Measurements from ENCODE around the gene EHMT1. TPM values are rescaled to one million over a fixed set of nuclear protein-coding genes. Genes with fewer than 3 reads are reported as not detected.

Gene EHMT1
- total and polyA plus RNA-seq, 2 donors from 2014 or later = 15.8 to 92.9 TPM

DNA sequence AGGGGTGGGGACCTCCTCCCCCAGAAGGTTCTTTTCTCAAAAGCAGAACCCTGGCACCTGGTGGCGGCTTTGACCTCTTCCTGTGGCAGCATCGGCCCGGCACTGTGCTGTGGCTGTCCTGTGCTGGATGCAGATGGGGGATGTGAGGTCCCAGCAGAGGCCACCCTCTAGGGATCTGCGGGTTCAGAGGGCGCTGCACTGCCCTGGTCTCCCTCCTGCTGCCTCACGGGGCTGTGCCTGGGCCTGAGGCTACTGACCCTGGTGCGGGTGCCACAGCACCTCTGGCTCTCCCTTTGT lies 182.2 kb downstream of the EHMT1 start:
- Histone ChIP-seq H3K27ac (ENCODE audit: low read depth in 2 of 2, low read length in 2 of 2) (no peak overlapping the region), H3K4me3 (ENCODE audit: low read length in 3 of 3) (no peak overlapping the region), H3K9ac (ENCODE audit: low read length in 3 of 3) (no peak overlapping the region), H3K4me1 (ENCODE audit: control insufficient read depth in 2 of 3, insufficient read depth in 2 of 3, low read depth in 1 of 3, low read length in 3 of 3) (no peaks in the 10 kb centered on the region), H3K36me3 (ENCODE audit: control insufficient read depth in 2 of 3, insufficient read depth in 3 of 3, low read length in 3 of 3) (peaks cover 3 to 17% (median 9%) of the 10 kb centered on the region in 3 donors), H3K9me3 (ENCODE audit: control insufficient read depth in 2 of 3, insufficient read depth in 1 of 3, low read length in 3 of 3) (no peaks in the 10 kb centered on the region), H3K27me3 (ENCODE audit: control insufficient read depth, insufficient read depth, low read length) (no peaks in the 10 kb centered on the region)
- TF ChIP-seq CTCF (IDR thresholded peaks at IDR 0.05; ENCODE audit: borderline replicate concordance, extremely low read depth, insufficient read depth) = no peak
- DNase-seq (peak in 1 of 5 donors; percentile 67), FAIRE-seq (no peak)
- intact Hi-C loops (cut with DNase I) = no loop called here

DNA sequence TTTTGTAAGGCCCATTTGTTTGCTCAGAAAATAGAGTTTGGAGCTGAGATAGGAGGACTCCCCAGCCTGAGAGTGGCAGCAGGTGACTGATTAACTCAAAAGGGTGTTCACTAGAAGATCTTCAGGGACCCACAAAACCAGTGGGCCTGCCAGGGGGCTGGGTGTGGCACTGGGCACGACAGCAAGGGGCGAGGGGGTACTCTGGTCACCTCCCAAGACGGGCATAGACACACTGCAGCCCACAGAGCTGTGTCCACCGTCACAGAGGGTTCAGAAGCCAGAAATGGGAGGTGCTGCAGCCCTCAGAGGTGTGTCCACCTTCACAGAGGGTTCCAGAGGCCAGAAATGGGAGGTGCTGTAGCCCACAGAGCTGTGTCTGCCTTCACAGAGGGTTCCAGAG lies 183.2 kb downstream of the EHMT1 start:
- no peaks in the 10 kb centered on the region for H3K9me3 ChIP-seq (ENCODE audit: control insufficient read depth in 2 of 3, insufficient read depth in 1 of 3, low read length in 3 of 3)
- H3K4me1 ChIP-seq (ENCODE audit: control insufficient read depth in 2 of 3, insufficient read depth in 2 of 3, low read depth in 1 of 3, low read length in 3 of 3) = no peaks in the 10 kb centered on the region
- no peaks in the 10 kb centered on the region for H3K27me3 ChIP-seq (ENCODE audit: control insufficient read depth, insufficient read depth, low read length)
- H3K9ac ChIP-seq (ENCODE audit: low read length in 3 of 3) = no peak overlapping the region
- DNase-seq = peak in 1 of 5 donors; percentile 36
- no peak for TF ChIP-seq CTCF (IDR thresholded peaks at IDR 0.05; ENCODE audit: borderline replicate concordance, extremely low read depth, insufficient read depth)
- no peak for FAIRE-seq
- peaks cover 3 to 16% (median 9%) of the 10 kb centered on the region in 3 donors for H3K36me3 ChIP-seq (ENCODE audit: control insufficient read depth in 2 of 3, insufficient read depth in 3 of 3, low read length in 3 of 3)
- intact Hi-C loops (cut with DNase I) = no loop called here
- H3K4me3 ChIP-seq (ENCODE audit: low read length in 3 of 3) = no peak overlapping the region
- no peak overlapping the region for H3K27ac ChIP-seq (ENCODE audit: low read depth in 2 of 2, low read length in 2 of 2)

DNA sequence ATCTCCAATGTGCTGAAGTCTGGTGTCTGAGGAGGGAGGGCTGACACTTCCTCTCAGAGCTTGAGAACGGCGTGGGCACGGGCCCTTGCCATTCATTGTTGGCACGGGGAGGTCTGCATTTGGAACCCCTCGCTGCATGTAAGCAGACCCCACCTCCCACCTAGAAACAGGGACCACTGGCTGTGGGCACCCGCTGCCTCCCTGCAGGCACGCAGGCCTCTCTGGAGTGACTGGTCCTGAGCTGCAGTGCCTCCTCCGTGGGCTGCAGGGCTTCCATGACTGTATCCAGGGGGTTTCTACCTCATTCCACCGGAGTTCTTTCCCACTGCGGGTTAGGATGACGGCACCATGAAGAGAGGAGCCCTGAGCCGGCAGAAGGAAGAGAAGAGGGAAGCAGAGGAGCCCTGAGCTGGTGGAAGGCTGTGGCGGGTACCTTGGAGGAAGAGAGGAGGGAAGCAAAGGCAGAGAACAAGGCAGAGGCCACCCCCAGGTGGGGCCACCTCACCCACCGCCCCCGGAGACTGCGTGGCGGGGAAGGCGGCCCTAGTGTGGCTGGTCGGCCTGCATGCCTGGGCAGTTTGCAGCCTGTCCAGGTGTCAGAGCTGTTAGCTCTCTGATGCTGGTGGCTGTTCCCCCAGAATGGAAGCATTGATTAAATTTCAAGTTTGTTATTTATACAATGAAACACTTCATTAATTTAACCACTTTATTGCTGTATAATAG lies 183.9 kb downstream of the EHMT1 start:
- TF ChIP-seq CTCF (IDR thresholded peaks at IDR 0.05; ENCODE audit: borderline replicate concordance, extremely low read depth, insufficient read depth) = no peak
- no peaks in the 10 kb centered on the region for H3K27me3 ChIP-seq (ENCODE audit: control insufficient read depth, insufficient read depth, low read length)
- H3K4me1 ChIP-seq (ENCODE audit: control insufficient read depth in 2 of 3, insufficient read depth in 2 of 3, low read depth in 1 of 3, low read length in 3 of 3) = no peaks in the 10 kb centered on the region
- no peak overlapping the region for H3K4me3 ChIP-seq (ENCODE audit: low read length in 3 of 3)
- intact Hi-C loops (cut with DNase I) = no loop called here
- FAIRE-seq = no peak
- H3K27ac ChIP-seq (ENCODE audit: low read depth in 2 of 2, low read length in 2 of 2) = no peak overlapping the region
- H3K9me3 ChIP-seq (ENCODE audit: control insufficient read depth in 2 of 3, insufficient read depth in 1 of 3, low read length in 3 of 3) = no peaks in the 10 kb centered on the region
- peaks cover 3 to 14% (median 9%) of the 10 kb centered on the region in 3 donors for H3K36me3 ChIP-seq (ENCODE audit: control insufficient read depth in 2 of 3, insufficient read depth in 3 of 3, low read length in 3 of 3)
- peak in 3 of 5 donors; percentile 14 to 39 (median 15) for DNase-seq
- no peak overlapping the region for H3K9ac ChIP-seq (ENCODE audit: low read length in 3 of 3)

Measured in kidney (tissue), 14 donors.